Measurements from ENCODE around the gene TMC3. TPM values are rescaled to one million over a fixed set of nuclear protein-coding genes. Genes with fewer than 3 reads are reported as not detected.

The TMC3 gene
- total and polyA plus RNA-seq, 8 donors: under 0.01 to 0.92 (median 0.03) TPM; not detected in 5

DNA sequence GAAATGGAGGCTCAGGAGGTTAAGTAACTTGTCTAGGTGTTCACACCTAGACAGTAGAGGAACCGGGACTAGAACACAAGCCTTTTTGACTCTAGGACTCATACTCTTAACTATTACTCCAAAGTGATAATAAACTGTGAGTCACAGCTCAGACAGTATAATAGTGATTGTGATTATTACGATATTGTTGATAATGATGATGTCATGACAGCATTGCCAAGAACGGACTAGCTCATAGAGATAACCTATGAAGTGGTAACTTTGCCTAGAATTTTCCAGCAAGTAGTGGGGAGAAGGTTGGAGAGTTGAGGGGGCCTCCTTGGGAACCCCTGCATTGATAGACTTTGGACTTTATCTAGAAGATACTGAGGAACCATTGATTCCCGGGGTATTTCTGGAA, 84.1 kb downstream of the TMC3 start:
- no peaks in the 10 kb centered on the region for H3K27me3 ChIP-seq
- intact Hi-C loops (cut with DNase I; ENCODE audit: low total_unique reads): no loop called here
- H3K9me3 ChIP-seq: no peaks in the 10 kb centered on the region
- TF ChIP-seq POLR2A (IDR thresholded peaks at IDR 0.05): no peak
- no peak for TF ChIP-seq EP300 (IDR thresholded peaks at IDR 0.05)
- no peak for TF ChIP-seq CTCF (IDR thresholded peaks at IDR 0.05)
- no peak for TF ChIP-seq POLR2AphosphoS5 (IDR thresholded peaks at IDR 0.05)
- no peak overlapping the region for H3K4me3 ChIP-seq
- DNase-seq: no peak
- 74 to 77% (median 75%) methylated on average over 4 of the region's 4 CpGs for WGBS, 5 donors
- H3K36me3 ChIP-seq: peaks cover 0 to 13% (median 0%) of the 10 kb centered on the region in 4 donors
- H3K27ac ChIP-seq: no peak overlapping the region
- H3K4me1 ChIP-seq: peaks cover 0 to 24% (median 10%) of the 10 kb centered on the region in 4 donors

DNA sequence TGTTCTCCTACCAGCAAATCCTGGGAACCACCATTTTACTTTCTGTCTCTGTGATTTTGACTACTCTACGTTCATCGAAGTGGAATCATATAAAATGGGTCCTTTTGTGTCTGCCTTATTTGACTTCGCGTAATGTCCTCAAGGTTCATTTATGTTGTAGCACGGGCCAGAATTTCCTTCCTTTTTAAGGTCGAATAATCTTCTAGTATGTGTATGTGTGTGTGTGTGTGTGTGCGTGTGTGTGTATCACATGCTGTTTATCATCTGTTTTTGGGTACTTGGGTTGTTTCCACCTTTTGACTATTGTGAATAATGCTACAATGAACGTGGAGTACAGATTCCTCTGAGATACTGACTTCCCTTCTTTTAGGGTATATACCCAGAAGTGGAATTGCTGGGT, 85.4 kb downstream of the TMC3 start:
- H3K4me1 ChIP-seq: peaks cover 0 to 11% (median 1%) of the 10 kb centered on the region in 4 donors
- peaks cover 0 to 13% (median 0%) of the 10 kb centered on the region in 4 donors for H3K36me3 ChIP-seq
- DNase-seq: no peak
- no peak overlapping the region for H3K27ac ChIP-seq
- H3K4me3 ChIP-seq: no peak overlapping the region
- intact Hi-C loops (cut with DNase I; ENCODE audit: low total_unique reads): no loop called here
- H3K9me3 ChIP-seq: no peaks in the 10 kb centered on the region
- WGBS, 5 donors: 83 to 91% (median 89%) methylated on average over 8 of the region's 8 CpGs
- H3K27me3 ChIP-seq: no peaks in the 10 kb centered on the region
- TF ChIP-seq CTCF (IDR thresholded peaks at IDR 0.05) (no peak), EP300 (IDR thresholded peaks at IDR 0.05) (no peak), POLR2A (IDR thresholded peaks at IDR 0.05) (no peak), POLR2AphosphoS5 (IDR thresholded peaks at IDR 0.05) (no peak)

DNA sequence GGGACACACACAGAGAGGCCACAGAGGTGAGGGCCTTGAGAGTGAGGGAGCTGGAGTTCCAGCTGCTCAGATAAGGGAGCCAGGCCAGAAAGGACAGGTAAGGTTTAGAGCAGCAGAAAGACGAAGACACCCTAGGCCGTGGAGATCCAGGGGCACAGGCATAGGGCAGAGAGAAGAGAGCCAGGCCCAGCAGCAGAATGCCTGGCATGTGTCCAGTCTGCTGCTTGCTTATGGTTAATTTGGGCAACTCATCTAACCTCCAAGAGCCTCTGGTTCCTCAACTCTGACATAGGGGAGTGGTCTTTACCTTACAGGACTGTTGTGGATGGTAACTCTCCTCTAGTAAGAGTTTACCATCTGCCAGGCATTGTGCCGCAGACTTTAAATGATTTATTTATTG, 86.0 kb downstream of the TMC3 start:
- H3K4me1 ChIP-seq: peaks cover 0 to 6% (median 0%) of the 10 kb centered on the region in 4 donors
- no peak overlapping the region for H3K27ac ChIP-seq
- no peaks in the 10 kb centered on the region for H3K9me3 ChIP-seq
- DNase-seq: no peak
- TF ChIP-seq EP300 (IDR thresholded peaks at IDR 0.05) (no peak), POLR2A (IDR thresholded peaks at IDR 0.05) (no peak)
- H3K36me3 ChIP-seq: peaks cover 0 to 12% (median 0%) of the 10 kb centered on the region in 4 donors
- intact Hi-C loops (cut with DNase I; ENCODE audit: low total_unique reads): no loop called here
- no peaks in the 10 kb centered on the region for H3K27me3 ChIP-seq
- WGBS, 5 donors: 89 to 96% (median 94%) methylated on average over 3 of the region's 3 CpGs
- no peak overlapping the region for H3K4me3 ChIP-seq

- H3K36me3 ChIP-seq: peaks cover 0 to 8% (median 0%) of the 10 kb centered on the region in 4 donors
- H3K4me3 ChIP-seq: no peak overlapping the region
- no peaks in the 10 kb centered on the region for H3K4me1 ChIP-seq
- TF ChIP-seq EP300 (IDR thresholded peaks at IDR 0.05) (no peak), POLR2A (IDR thresholded peaks at IDR 0.05) (no peak), POLR2AphosphoS5 (IDR thresholded peaks at IDR 0.05) (no peak), CTCF (IDR thresholded peaks at IDR 0.05) (no peak)
- H3K9me3 ChIP-seq: no peaks in the 10 kb centered on the region
- no peak overlapping the region for H3K27ac ChIP-seq
- H3K27me3 ChIP-seq: no peaks in the 10 kb centered on the region
- DNase-seq: no peak
- 64 to 77% (median 70%) methylated on average over 2 of the region's 2 CpGs for WGBS, 5 donors
- intact Hi-C loops (cut with DNase I; ENCODE audit: low total_unique reads): no loop called here
Measured at GRCh38 chr15:81286621-81287121, 87.3 kb downstream of the TMC3 start.

GRCh38 chr15:81285461-81285860, 88.6 kb downstream of the TMC3 start:
- no peaks in the 10 kb centered on the region for H3K9me3 ChIP-seq
- TF ChIP-seq CTCF (IDR thresholded peaks at IDR 0.05): no peak
- TF ChIP-seq POLR2A (IDR thresholded peaks at IDR 0.05): no peak
- TF ChIP-seq POLR2AphosphoS5 (IDR thresholded peaks at IDR 0.05): no peak
- no peak for TF ChIP-seq EP300 (IDR thresholded peaks at IDR 0.05)
- H3K4me3 ChIP-seq: no peak overlapping the region
- intact Hi-C loops (cut with DNase I; ENCODE audit: low total_unique reads): no loop called here
- H3K27ac ChIP-seq: no peak overlapping the region
- no peaks in the 10 kb centered on the region for H3K27me3 ChIP-seq
- 81 to 96% (median 89%) methylated on average over 6 of the region's 6 CpGs for WGBS, 5 donors
- peaks cover 0 to 5% (median 0%) of the 10 kb centered on the region in 4 donors for H3K4me1 ChIP-seq
- H3K36me3 ChIP-seq: peaks cover 0 to 18% (median 3%) of the 10 kb centered on the region in 4 donors
- DNase-seq: no peak

All from stomach (tissue), 9 donors.